Activated CD8-positive, alpha-beta memory T cell treated with anti-CD3 and anti-CD28 coated beads for 48 hours (primary cell): ENCODE results near the gene HECTD4.

Experiments used
- DNase-seq, 3 experiments: peaks; one replicate each; pipeline ENCODE4 v3.0.0-alpha.2; 2020; ENCODE audit warnings: low read depth in 2 of 3, low spot score in 2 of 3

The HECTD4 gene

DNA sequence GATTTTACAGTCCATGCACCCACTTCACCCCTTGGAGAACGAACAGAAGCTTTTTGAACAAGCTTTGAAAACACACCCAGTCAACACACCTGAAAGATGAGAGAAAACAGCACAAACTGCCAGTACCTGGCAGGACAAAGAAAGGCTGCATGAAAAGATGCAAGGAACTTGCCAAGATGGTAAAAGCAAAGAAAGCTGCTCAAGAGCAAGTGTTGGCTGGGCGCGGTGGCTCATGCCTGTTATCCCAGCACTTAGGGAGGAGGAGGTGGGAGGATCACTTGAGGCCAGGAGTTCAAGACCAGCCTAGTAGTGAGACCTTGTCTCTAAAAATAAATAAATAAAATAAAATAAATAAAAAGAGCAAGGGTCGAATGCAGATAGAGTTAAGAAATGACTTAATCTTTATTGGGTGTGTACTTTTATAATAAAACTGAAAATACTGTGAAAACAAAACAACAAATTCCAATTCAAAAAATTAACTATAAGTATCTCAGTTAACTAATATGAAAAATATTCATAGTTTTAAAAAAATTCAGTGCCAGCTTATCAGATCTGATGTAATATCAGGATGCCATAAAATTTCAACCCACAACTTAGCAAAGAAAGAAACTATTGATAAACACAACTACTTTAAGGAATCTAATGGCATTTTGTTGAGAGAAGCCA, 59.2 kb downstream of the HECTD4 start:
- no peak for DNase-seq

DNA sequence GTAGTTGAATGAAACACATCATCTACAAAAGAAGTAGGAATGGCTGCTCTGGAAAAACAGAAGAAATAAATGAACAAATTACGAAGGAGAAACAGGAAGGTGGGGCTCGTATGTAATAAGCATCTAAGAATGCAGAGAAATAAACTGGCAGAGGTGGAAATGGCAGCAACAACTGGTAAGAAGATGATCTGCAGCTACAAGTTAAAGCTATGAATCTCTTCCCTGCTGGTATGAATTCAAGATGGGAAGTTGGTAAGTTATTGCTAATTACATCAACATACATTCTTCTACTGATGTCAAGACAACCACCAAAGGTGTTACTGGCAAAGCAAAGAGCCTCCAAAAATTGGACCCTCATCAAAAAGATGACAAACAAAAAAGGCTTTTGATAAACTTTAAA, 59.8 kb downstream of the HECTD4 start:
- DNase-seq = no peak

DNA sequence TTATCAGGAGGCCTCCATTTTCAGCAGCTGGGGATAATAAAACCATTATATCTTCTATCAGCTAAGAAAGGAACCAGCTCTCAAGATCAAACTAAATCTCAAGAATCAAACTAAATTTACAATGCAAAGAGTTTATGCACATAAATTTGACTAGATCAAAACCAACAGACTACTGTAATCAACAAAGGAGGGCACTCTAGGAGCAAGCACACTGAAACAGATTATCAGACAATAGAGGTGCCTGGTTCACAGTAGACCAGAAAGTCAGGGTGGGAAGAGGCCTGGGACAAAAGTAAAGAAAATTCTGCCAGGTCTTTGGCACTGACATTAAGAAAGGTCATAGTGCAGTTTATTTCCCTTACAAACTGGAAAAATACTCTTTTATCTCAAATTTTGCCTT, 61.0 kb downstream of the HECTD4 start:
- DNase-seq = no peak

DNA sequence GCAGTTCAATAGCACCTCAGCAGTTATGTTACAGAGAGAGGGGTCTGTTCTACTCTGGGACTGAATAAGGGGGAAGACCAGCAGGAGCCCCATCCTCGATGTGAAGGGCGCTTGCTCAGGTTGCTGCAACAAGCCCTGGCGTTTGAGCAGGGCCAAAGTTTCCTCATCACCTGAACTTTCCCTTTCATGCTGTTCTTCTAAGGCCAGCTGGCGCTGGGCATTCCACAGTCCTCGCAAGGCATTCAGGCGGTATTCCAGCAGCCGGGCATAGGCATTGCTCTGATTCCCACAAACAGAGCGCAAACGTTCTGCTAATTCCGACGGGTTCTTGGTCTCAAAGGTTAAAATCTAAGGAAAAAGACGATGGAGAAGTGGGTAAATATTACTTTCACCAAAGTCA, 62.8 kb downstream of the HECTD4 start:
- DNase-seq = no peak

DNA sequence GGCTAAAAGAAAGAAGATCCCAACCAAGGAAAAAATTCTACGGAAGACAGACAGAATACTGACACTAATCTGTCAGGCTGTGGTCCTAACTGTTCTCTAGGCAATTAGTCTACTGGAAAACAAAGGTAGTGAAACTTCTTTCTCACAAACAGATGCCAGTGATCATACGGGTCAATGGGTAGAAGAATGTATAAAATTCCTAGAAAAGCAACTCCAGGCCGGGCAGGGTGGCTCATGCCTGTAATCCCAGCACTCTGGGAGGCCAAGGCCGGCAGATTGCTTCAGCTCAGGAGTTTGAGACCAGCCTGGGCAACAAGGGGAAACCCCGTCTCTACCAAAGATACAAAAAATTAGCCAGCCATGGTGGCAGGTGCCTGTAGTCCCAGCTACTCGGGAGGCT, 64.8 kb downstream of the HECTD4 start:
- no peak for DNase-seq

DNA sequence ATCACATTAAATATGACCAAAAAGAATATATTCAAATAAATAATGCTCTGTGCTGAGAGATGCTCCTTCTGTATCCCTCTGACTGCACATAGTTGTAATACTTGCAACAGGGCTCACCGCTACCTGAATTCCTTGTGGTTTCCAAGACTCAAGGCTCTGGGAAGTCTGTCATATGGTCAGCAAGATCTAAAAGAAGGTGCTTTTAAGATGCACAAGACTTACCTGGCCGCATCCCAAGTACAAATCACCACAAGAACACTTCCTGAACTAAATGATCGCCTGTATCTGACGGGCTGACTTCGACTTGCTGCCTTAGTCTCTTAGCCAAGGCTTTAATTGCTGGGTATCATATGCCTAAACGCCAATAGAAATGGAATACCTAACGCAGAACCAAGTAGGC, 67.2 kb downstream of the HECTD4 start:
- no peak for DNase-seq

DNA sequence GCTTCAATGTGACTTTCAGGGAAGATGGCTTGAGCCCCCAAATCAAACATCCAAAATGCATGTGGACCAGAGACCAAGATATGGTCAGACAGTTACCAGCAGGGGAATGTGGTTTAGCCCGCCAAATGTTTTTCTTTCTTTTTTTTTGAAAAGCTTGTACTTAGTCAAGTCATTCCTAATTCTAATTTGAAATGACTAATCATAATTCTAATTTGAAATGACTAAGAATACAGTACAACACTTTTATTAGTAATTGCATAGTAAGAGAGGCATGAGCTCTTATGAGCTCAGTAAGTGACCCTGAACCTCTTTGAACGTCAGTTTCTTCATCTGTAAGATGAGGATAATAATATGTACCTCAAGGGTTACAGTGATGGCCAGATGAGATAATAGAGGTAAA, 72.4 kb downstream of the HECTD4 start:
- no peak for DNase-seq

DNA sequence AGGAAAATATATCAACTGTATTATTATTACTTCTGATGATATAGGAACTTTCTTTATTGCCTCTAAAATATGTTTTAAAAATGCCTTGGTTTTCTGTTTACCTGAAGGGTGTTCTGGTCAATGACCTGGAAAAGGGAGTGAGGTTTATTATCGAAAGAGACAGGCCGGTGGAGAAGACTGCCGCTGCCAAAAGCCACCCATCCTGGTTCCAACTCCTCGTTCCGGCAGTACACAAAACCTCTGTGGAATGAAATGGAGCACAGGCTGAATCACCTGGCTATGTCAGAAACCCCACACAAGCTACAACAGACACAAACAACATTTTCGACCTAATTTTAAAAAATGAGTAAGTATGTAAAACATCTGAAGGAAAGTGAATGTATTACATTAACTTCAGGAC, 73.6 kb downstream of the HECTD4 start:
- no peak for DNase-seq

DNA sequence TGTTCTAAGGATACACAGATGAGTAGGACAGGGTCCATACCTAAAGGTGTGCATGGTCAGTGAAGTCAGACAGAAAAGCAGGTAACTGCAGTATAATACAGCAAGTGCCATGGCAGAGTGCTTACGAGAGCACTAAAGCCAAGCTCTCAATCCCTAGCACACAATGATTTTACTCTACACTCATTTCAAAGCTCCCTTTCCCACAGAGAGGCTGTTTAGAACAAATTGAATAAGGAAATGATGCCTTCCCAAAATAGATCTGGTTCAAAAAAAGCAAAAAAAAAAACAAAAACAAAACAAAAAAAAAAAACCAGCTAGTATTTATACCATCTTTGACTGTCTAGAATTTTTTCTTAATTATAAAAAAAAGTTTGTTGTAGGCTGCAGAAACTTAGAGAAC, 74.1 kb downstream of the HECTD4 start:
- DNase-seq = no peak

DNA sequence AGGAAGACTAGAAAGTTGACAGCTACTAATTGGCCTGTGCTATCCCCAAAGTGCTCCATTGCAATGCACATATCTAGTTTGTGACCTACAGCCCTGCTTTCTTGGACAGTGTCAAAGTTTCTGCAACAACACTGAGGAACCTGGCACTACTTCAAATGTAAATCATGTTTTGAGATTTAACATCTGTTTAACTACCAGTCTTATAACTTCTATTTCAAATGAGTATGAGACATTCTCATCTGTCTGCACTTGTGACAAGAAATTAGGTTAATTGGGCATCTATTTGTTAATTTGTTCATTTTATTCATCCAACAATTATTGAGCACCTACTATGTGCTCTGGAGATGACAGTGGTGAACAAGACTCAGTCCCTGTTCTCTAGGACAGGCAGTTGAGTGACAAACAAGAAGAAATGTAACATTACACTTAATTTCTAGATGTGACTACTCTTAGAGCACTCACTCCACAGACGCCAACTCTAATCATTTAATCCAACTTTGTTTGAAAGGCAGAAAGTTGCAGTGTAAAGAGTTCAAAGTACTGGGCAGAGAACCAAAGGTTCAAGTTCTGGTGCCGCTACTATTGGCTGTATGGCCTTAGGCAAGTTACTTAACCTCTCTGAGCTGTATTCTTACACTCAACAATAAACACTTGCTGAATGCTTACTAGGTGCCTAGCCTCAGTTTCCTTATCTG, 74.8 kb downstream of the HECTD4 start:
- DNase-seq = no peak

DNA sequence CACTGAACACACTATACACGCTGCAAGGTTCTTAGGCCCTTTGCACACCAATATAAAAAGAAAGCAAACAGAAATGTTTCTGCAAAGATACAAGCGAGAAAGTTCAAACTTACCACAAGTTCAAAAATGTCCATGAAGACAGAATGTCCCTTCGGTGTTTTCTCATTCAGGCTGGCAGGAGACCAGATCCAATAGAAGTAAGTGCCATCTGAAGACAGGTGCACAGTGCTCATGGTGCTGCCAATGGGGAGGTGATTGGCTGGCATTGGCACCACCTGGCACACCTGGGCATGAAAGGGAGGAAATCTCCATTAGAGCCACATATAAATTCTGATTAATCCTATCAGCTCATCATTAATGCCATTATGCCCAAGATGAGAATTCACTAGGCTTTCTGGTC, 76.3 kb downstream of the HECTD4 start:
- no peak for DNase-seq

DNA sequence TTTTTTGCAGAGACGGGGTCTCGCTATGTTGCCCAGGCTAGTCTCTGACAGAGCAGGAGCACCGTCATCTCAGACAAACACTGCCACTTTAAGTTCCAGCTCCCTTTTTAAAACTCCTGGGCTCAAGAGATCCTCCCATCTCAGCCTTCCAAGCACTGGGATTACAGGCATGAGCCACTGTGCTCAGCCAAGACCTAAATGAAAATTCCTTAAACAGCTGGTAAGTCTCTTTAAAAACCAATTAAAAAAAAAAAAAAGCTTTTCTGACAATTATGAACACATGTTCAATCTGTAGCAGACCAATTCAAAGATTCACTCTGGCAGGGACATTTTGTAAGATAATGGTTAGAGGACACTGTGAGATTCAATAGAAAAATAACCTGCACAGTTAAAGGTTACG, 77.8 kb downstream of the HECTD4 start:
- no peak for DNase-seq

DNA sequence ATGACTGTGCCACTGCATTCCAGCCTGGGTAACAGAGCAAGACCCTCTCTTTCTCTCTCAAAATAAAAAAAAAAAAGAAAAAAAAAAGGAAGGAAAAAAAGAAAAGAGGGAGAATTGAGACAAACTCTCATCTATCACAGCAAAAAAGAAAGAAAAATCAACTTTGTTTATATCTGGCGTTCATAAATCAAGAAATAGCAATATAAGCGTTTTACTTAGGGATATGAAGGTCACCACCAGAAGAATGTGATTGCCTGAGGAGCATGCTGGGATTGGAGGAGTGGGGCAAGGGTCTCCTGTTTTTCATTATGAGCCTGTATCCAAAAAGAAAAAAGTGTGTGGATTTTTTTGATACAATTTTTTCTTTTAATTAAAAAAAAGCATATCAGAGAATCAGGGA, 78.4 kb downstream of the HECTD4 start:
- DNase-seq = no peak

DNA sequence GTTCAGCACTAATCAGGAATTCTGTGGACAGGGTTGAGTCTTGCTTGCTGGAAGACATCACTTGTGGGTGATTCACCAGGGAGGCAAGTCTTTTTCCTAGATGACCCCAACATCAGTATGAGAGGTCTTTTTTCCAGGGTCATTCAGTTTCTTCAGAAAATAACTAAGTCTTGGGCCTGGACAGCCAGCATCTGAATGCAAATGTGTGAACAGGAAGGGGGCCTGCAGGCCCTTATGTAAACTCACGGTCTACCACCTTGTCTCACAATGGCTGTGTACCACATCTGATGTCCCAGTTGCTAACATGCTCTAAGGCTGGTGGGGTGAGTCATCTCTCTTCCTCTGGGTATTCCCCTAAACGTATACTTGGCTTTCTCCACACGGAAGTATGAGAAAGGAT, 79.2 kb downstream of the HECTD4 start:
- peak in 2 of 3 experiments; percentile 7 to 21 for DNase-seq

DNA sequence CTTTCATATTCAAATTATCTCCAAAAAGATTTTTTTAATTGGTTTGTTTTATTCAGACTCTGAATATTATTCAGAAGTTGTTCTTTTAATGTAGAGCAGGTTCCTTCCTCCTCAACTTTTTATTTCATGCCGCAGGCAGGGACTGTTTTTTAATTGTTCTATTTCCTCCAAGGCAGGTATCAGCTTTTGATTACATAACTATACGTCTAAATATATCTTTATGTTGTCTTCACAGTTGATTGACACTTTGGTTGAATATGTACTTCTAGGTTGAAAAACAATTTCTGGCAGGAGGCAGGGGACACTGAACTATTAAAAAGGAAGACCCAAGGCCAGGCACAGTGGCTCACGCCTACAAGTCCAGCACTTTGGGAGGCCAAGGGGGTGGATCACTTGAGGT, 82.5 kb downstream of the HECTD4 start:
- no peak for DNase-seq

DNA sequence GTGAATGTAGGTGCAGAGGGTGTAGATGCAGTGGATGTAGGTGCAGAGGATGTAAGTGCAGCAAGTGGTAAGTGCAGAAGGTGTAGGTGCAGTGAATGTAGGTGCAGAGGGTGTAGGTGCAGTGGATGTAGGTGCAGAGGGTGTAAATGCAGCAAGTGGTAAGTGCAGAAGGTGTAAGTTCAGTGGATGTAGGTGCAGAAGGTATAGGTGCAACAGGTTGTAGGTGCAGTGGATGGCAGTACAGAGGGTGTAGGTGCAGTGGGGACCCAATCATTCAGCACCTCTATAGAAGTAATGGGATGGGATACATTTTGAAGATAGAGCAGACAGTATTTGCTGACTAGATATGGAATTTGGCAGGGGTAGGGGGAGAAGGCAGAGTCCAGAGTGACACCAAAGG, 85.0 kb downstream of the HECTD4 start:
- no peak for DNase-seq

DNA sequence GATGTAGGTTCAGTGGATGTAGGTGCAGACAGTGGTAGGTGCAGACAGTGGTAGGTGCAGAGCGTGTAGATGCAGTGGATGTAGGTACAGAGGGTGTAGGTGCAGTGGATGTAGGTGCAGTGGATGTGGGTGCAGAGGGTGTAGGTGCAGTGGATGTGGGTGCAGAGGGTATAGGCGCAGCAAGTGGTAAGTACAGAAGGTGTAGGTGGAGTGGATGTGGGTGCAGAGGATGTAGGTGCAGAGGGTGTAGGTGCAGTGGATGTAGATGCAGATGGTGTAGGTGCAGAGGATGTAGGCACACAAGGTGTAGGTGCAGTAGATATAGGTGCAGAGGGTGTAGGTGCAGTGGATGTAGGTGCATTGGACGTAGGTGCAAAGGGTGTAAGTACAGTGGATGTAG, 86.0 kb downstream of the HECTD4 start:
- no peak for DNase-seq

DNA sequence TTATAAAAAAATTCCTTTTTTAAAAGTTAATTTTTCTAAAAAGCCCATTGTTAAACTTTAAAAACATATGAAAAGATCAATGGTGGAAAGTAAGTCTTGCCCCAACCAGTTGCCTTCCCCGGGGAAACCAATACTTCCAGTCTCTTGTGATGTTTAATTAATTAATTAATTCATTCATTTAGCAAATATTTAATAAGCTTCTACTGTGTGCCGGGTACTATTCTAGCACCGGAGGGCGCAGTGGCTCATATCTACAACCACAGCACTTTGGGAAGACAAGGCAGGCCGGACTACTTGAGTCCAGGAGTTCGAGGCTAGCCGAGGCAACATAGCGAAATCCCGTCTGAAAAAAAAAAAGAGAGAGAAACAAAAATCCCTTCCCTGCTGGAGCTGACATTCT, 87.4 kb downstream of the HECTD4 start:
- DNase-seq = no peak

DNA sequence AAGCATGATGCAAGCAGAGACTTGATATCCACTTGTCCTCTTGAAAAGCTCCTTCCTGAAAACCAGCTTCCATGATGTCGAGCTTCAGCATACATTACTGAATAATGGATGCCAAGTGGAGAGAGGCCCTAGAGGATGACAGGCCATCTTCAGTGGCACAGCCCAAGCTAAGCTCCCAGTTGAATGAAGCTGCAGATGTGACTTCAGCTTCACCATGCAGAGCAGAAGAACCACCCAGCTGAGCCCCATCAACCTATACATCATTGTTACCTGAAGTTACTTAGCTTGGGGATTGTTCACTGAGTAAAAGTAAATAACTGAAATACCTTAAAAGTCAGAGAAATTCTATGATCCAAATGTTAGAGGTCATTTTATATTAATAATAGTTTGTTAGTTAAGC, 93.6 kb downstream of the HECTD4 start:
- no peak for DNase-seq

DNA sequence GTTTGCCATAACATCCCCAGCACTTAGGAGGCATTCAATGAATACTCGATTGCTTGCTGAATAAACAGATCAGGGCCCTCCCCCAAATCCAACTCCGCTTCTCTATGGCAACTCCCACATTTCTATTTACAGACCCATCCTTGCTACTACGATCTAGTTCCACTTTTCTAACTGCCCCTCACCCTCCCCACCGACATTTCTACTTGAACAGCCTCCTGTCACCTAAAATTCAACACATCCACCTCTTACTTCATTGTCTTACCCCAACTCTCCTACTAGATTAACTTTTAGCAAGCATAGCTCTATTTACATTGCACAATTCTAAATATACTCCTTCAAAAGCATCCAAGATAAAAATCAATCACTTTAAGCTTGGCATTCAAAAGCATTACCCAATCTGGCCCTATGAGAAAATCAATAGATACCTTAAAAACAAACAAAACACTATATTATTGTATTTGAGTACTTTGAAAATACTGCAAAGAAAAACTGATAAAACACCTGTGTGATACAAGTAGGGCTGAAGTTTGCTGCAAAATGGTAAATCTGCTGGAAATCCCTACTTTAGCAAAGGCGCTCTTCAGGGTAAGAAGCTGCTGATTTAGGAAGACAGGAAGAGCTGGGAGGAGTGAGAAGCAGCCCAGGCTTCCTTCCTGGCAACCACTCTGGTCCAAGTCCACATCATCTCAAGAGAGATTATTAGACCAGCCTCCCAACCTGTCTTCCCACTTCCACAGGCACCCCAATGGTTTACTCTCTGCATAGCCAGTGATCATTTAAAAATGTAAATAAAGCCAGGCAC, 96.4 kb downstream of the HECTD4 start:
- DNase-seq = no peak

DNA sequence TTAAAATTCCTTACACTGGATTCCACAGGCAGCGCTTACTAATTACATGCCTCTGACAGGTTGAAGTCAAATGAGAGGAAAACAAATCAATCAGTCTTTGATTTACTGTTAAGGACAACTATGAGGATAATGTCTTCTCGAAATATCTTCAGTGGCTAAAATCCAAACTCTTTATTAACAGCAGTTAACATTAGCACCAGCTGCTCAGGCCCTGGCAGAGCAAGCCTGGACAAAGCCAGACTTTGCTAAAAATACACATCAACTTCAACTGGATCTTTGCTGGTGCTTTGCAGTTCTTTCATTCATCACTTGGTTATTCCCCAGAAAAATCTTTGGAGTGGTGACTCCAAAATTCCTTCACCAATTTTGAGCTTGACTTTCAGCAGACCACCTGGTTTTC, 98.7 kb downstream of the HECTD4 start:
- DNase-seq = no peak

DNA sequence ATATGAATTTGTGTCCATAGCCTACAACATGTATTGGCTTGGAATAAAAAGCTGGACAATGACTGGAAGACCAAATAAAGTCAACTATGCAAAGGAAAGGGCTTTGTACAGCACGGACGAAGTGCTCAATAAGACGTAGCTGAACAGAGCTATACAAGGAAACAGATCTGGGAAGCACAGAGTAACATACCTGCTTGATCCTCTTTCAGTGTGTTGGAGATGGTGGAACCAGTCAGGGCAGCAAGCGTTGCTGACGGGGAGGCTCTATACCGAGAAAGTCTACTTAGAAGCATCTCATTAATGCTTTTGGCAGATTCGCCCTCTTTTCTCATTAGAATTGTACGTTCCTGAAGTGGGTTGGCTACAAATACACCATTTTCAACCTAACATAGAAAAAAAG, 99.3 kb downstream of the HECTD4 start:
- no peak for DNase-seq
